Gastroesophageal sphincter (tissue), 3 donors: ENCODE results near the gene ERV3-1.

Source experiments
- CTCF ChIP-seq, 4 experiments: fragments of 200-600 bp in 2 of 4; fragments of 450-650 bp in 2 of 4; sonication (generic) in 1 of 4; IDR thresholded peaks; one replicate each; pipeline ENCODE4 v1.5.1; 2017 to 2019; ENCODE audit warnings: antibody characterized with exemption in 4 of 4, mild to moderate bottlenecking in 2 of 4, moderate library complexity in 2 of 4
- POLR2A ChIP-seq, 2 donors: fragments of 450-650 bp; IDR thresholded peaks; one replicate each; pipeline ENCODE4 v1.6.1; 2017; ENCODE audit warnings: antibody characterized with exemption in 2 of 2, mild to moderate bottlenecking in 2 of 2, moderate library complexity in 1 of 2

GRCh38 chr7:64993901-64994300 lies 12.6 kb downstream of the ERV3-1 start:
- no peak for TF ChIP-seq POLR2A (IDR thresholded peaks at IDR 0.05)
- TF ChIP-seq CTCF (IDR thresholded peaks at IDR 0.05), result no peak
